Common myeloid progenitor, CD34-positive (primary cell): ENCODE results near the gene RAF1.
A peak's percentile ranks its signal among the peaks of the same experiment; 100 is the strongest.

Experiments
- CTCF ChIA-PET: fragments of 350-600 bp; sonication (Branson Sonifier 250); formaldehyde crosslinking; loops from one replicate; lab custom pipeline; 2021; ENCODE audit warnings: antibody characterized with exemption; lab: Charles Lee
- POLR2A ChIA-PET: fragments of 350-600 bp; sonication (Branson Sonifier 250); formaldehyde crosslinking; loops from one replicate; lab custom pipeline; 2021; ENCODE audit warnings: antibody characterized with exemption; lab: Charles Lee
- DNase-seq, 3 donors: peaks; one replicate each; pipeline versions ENCODE4 v3.0.0 to v3.0.0-alpha.2; 2013
- H3K27ac ChIP-seq, 2 experiments: 1 replicate in 1 of 2; 2 replicates in 1 of 2; pipeline ENCODE4 v1.7.0; 2013; ENCODE audit warnings: inconsistent platforms in 2 of 2, low read length in 2 of 2, mild to moderate bottlenecking in 2 of 2, low read depth in 1 of 2, moderate library complexity in 1 of 2; ENCODE audit not compliant: severe bottlenecking in 2 of 2, insufficient read depth in 1 of 2, poor library complexity in 1 of 2
- H3K27me3 ChIP-seq, 5 experiments: replicated peaks in 2 of 5; 1 replicate in 3 of 5; 2 replicates in 2 of 5; pipeline versions ENCODE4 v1.6.1 to v1.7.0; 2013; ENCODE audit warnings: low read length in 4 of 5, mild to moderate bottlenecking in 2 of 5, moderate library complexity in 2 of 5, inconsistent platforms in 1 of 5; ENCODE audit not compliant: insufficient read depth in 5 of 5, control insufficient read depth in 4 of 5
- H3K36me3 ChIP-seq, 4 experiments: 1 replicate in 2 of 4; 2 replicates in 2 of 4; pipeline versions ENCODE4 v1.6.1 to v1.7.0; 2013; ENCODE audit warnings: low read length in 3 of 4, control low read depth in 1 of 4, mild to moderate bottlenecking in 1 of 4; ENCODE audit not compliant: control insufficient read depth in 4 of 4, insufficient read depth in 4 of 4
- H3K4me1 ChIP-seq, 4 experiments: 1 replicate in 3 of 4; 2 replicates in 1 of 4; pipeline versions ENCODE4 v1.6.1 to v1.7.1; 2013; ENCODE audit warnings: low read length in 3 of 4, mild to moderate bottlenecking in 3 of 4, control low read depth in 1 of 4, inconsistent platforms in 1 of 4, moderate library complexity in 1 of 4; ENCODE audit not compliant: control insufficient read depth in 4 of 4, insufficient read depth in 4 of 4; ENCODE audit errors: control extremely low read depth in 1 of 4
- H3K4me3 ChIP-seq, 7 experiments: 1 replicate in 4 of 7; 2 replicates in 3 of 7; pipeline versions ENCODE4 v1.5.1 to v1.7.0; 2013; ENCODE audit warnings: mild to moderate bottlenecking in 7 of 7, low read length in 6 of 7, moderate library complexity in 6 of 7, inconsistent platforms in 2 of 7, low read depth in 2 of 7, control low read depth in 1 of 7; ENCODE audit not compliant: insufficient read depth in 4 of 7, control insufficient read depth in 1 of 7; ENCODE audit errors: extremely low read depth in 1 of 7
- H3K9me3 ChIP-seq, 5 experiments: 1 replicate in 4 of 5; 2 replicates in 1 of 5; pipeline versions ENCODE4 v1.6.1 to v1.7.1; 2013; ENCODE audit warnings: low read length in 4 of 5, mild to moderate bottlenecking in 2 of 5, inconsistent platforms in 1 of 5, low read depth in 1 of 5, moderate library complexity in 1 of 5; ENCODE audit not compliant: control insufficient read depth in 4 of 5, insufficient read depth in 2 of 5; ENCODE audit errors: control extremely low read depth in 1 of 5
- WGBS: methylation state at CpG from one replicate; pipeline ENCODE4 v1.1.5; 2013; ENCODE audit not compliant: insufficient coverage; 5-methylcytosine and 5-hydroxymethylcytosine counted together

RAF1 gene

GRCh38 chr3:12590096-12590495 is 73.8 kb downstream of the RAF1 start:
- ChIA-PET CTCF (interaction anchor here (1.3 kb wide), 1 partner anchor 12 kb away, joined by 5 read pairs; no protein-coding TSS in a partner anchor), POLR2A (interaction anchor here (0.7 kb wide), 1 partner anchor 572 kb away, joined by 3 read pairs; no protein-coding TSS in a partner anchor)
- H3K27ac ChIP-seq: no peak overlapping the region
- H3K9me3 ChIP-seq: no peaks in the 10 kb centered on the region
- H3K4me3 ChIP-seq: no peak overlapping the region
- H3K36me3 ChIP-seq: peaks cover 22 to 83% (median 60%) of the 10 kb centered on the region in 4 experiments
- no CpG with 5 or more reads among the region's 4 CpGs for WGBS
- H3K4me1 ChIP-seq: peaks cover 0 to 6% (median 0%) of the 10 kb centered on the region in 4 experiments
- no peaks in the 10 kb centered on the region for H3K27me3 ChIP-seq
- DNase-seq: peak in 2 of 3 donors; percentile 14 to 28

DNA sequence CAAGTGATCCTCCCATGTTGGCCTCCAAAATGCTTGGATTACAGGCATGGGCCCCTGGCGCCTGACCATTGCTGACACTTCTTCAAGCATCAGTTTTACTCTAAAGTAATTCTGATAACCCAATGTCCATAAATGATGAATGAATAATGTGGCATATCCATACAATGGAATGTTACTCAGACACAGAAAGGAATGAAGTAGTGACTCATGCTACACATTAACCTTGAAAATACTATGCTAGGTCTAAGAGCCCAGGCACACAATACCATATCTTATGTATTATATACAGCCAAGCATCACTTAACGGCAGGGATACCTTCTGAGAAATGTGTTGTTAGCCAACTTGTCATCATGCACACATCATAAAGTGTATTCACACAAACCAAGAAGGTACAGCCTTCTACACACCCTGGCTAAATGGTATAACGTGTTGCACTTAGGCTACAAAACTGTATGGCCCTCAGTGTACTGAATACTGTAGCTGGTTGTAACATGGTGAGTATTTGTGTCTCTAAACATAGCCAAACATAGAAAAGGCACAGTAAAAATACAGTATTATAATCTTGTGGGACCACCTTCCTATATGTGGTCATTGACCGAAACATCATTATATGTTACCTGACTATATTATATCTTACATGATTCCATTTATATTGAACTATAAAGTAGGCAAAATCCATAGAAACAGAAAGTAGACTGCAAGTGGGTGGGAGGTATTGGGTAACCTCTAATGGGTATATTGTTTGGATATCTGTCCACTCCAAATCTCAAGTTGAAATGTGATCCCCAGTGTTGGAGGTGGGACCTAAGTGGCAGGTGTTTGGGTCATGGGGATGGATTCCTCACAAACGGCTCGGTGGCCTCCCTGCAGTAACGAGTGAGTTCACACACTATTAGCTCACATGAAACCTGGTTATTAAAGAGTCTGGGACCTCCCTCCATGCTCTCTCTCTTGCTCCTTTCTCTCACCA is 75.6 kb downstream of the RAF1 start:
- peaks cover 0 to 6% (median 0%) of the 10 kb centered on the region in 4 experiments for H3K4me1 ChIP-seq
- peaks cover 21 to 85% (median 69%) of the 10 kb centered on the region in 4 experiments for H3K36me3 ChIP-seq
- no peak for DNase-seq
- H3K4me3 ChIP-seq: no peak overlapping the region
- ChIA-PET POLR2A (no interaction called here), CTCF (interaction anchor here (0.9 to 1.3 kb wide), 2 partner anchors 10 to 13 kb away, joined by 3 to 5 read pairs; no protein-coding TSS in a partner anchor)
- H3K9me3 ChIP-seq: no peaks in the 10 kb centered on the region
- H3K27ac ChIP-seq: no peak overlapping the region
- WGBS: 100% methylated on average over 3 of the region's 7 CpGs
- no peaks in the 10 kb centered on the region for H3K27me3 ChIP-seq

DNA sequence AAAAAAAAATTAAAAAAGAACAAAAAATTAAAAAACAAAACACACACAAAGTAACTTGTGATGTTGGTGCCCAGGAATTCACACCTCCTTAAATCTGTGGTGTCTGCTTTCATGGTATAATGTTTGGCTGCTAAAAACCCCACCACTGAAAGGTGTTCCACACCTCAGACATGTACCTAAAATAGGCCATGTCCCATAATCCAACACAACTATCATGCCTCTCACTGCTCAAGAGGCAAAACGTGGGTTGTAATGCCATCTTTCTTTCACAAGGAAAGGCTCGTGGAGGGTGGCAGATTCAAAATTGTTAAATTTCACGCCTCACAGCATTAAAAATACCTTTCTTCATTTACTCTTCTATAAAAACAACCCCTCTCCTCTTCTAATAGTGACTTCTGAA is 77.5 kb downstream of the RAF1 start:
- no peak for DNase-seq
- WGBS: 97% methylated on average over 3 of the region's 3 CpGs
- no peak overlapping the region for H3K4me3 ChIP-seq
- H3K36me3 ChIP-seq: peaks cover 21 to 91% (median 82%) of the 10 kb centered on the region in 4 experiments
- H3K9me3 ChIP-seq: no peaks in the 10 kb centered on the region
- no peaks in the 10 kb centered on the region for H3K27me3 ChIP-seq
- ChIA-PET POLR2A (no interaction called here), CTCF (no interaction called here)
- no peak overlapping the region for H3K27ac ChIP-seq
- H3K4me1 ChIP-seq: peaks cover 0 to 6% (median 0%) of the 10 kb centered on the region in 4 experiments

DNA sequence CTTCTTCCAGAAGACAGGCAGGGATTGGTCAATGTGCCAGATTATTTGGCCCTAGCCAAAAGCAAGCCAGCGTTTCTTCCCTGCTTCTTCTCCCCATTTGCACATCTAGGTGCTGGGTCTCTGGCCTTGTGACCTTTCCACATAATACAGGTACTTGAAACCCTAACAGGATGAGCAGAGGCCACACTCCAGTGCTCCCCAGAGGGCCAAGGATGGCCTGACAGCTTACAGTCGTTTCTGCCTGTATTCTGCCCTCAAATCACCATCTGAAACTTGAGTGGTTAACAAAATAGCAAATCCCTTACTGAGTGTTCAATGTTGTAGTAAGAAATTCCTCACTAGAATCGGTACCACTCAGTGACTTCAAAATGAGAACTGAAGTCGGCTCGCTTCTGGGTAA is 77.9 kb downstream of the RAF1 start:
- Histone ChIP-seq H3K9me3 (no peaks in the 10 kb centered on the region), H3K4me1 (peaks cover 0 to 6% (median 0%) of the 10 kb centered on the region in 4 experiments), H3K27ac (no peak overlapping the region), H3K36me3 (peaks cover 21 to 91% (median 83%) of the 10 kb centered on the region in 4 experiments), H3K27me3 (no peaks in the 10 kb centered on the region), H3K4me3 (no peak overlapping the region)
- 100% methylated on average over 1 of the region's 5 CpGs for WGBS
- CTCF ChIA-PET: no interaction called here
- DNase-seq: no peak
- POLR2A ChIA-PET: no interaction called here

- H3K9me3 ChIP-seq: no peaks in the 10 kb centered on the region
These were observed 78.7 kb downstream of the RAF1 start for GRCh38 chr3:12585181-12585580.

GRCh38 chr3:12584083-12584482 is 79.8 kb downstream of the RAF1 start:
- H3K4me3 ChIP-seq: no peak overlapping the region
- ChIA-PET CTCF (interaction anchor here (1.1 to 1.5 kb wide), 2 partner anchors 10 to 138 kb away, joined by 3 to 5 read pairs; no protein-coding TSS in a partner anchor), POLR2A (no interaction called here)
- DNase-seq: no peak
- no peaks in the 10 kb centered on the region for H3K9me3 ChIP-seq
- WGBS: 100% methylated on average over 1 of the region's 2 CpGs
- no peak overlapping the region for H3K27ac ChIP-seq
- H3K4me1 ChIP-seq: peaks cover 0 to 10% (median 9%) of the 10 kb centered on the region in 4 experiments
- H3K27me3 ChIP-seq: no peaks in the 10 kb centered on the region
- H3K36me3 ChIP-seq: peaks cover 19 to 91% (median 81%) of the 10 kb centered on the region in 4 experiments

More at GRCh38 chr3:12585181-12585580, 78.7 kb downstream of the RAF1 start:
- WGBS: 96% methylated on average over 3 of the region's 3 CpGs
- H3K4me1 ChIP-seq: peaks cover 0 to under 1% (median 0%) of the 10 kb centered on the region in 4 experiments
- no peak overlapping the region for H3K4me3 ChIP-seq
- ChIA-PET POLR2A (no interaction called here), CTCF (interaction anchor here (0.6 to 1.5 kb wide), 5 partner anchors 9 to 454 kb away, joined by 3 to 5 read pairs (median 4); no protein-coding TSS in a partner anchor)
- no peaks in the 10 kb centered on the region for H3K27me3 ChIP-seq
- DNase-seq: no peak
- no peak overlapping the region for H3K27ac ChIP-seq
- H3K36me3 ChIP-seq: peaks cover 18 to 88% (median 81%) of the 10 kb centered on the region in 4 experiments

GRCh38 chr3:12583280-12583679 is 80.6 kb downstream of the RAF1 start:
- Histone ChIP-seq H3K27me3 (no peaks in the 10 kb centered on the region), H3K27ac (no peak overlapping the region), H3K9me3 (no peaks in the 10 kb centered on the region), H3K4me1 (peaks cover 0 to 13% (median 12%) of the 10 kb centered on the region in 4 experiments), H3K36me3 (peaks cover 19 to 87% (median 75%) of the 10 kb centered on the region in 4 experiments), H3K4me3 (no peak overlapping the region)
- ChIA-PET POLR2A (no interaction called here), CTCF (no interaction called here)
- DNase-seq: no peak
